HG02884 (cell line): ENCODE results near the gene RFC2.

Source experiments
- ATAC-seq: cut with Tn5 transposase; IDR thresholded peaks from one replicate; pipeline ENCODE4 v1.9.1; 2021; ENCODE audit warnings: mild to moderate bottlenecking, moderate library complexity; ENCODE audit not compliant: unreplicated experiment

The RFC2 gene

GRCh38 chr7:74254129-74254857 lies at the start of gene RFC2:
RFC2 (minus strand) TSS chr7:74254399; CDS start chr7:74254383, 16 bp downstream.
- peak; percentile 88 for ATAC-seq

DNA sequence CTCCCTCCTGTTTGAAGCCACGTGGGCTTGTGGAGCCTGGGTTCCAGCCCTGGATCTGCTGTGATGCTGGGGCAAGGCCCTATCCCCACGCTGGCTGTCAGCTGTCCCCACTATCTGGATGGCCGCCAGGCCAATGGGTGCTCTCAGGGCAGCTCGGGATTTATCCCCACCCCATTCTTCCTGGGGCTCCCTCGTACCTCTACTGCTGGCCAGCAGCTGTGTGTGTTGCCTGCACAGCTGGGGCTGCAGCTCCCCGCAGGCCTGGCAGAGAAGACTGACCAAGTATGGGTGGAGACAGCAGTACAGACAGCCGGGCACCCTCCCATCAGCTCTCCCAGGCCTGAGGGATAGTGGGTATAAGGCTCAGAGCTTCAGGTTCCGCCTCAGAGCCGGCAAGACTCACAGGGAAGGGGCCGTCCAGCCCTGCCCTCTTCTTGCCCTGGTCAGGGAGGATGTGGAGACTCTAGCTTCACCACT lies 48.6 kb upstream of the RFC2 start:
- no peak for ATAC-seq

GRCh38 chr7:74300926-74301325 lies 46.7 kb upstream of the RFC2 start:
- ATAC-seq, result no peak

DNA sequence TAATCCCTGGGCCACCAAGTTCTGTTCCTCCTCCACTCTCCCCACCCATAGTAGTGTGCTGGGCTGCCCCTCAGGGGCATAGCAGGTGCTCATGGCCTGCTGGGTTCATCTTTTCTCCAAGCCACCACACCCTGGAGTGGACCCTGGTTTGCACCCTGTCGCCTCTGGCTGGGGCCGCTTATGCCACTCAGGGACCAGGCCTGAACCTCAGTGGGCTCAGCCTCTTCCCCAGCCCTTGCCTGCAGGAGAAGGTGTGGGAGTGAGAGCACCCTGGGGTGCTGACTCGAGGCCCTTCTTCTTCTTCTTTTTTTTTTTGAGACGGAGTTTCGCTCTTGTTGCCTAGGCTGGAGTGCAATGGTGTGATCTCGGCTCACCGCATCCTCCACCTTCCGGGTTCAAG lies 45.2 kb upstream of the RFC2 start:
- ATAC-seq, result no peak

GRCh38 chr7:74297516-74298233 lies 43.5 kb upstream of the RFC2 start:
- ATAC-seq, result no peak

- no peak for ATAC-seq
These were observed 40.2 kb upstream of the RFC2 start for GRCh38 chr7:74294191-74294998.

GRCh38 chr7:74293577-74293908 lies 39.3 kb upstream of the RFC2 start:
- ATAC-seq, result no peak

DNA sequence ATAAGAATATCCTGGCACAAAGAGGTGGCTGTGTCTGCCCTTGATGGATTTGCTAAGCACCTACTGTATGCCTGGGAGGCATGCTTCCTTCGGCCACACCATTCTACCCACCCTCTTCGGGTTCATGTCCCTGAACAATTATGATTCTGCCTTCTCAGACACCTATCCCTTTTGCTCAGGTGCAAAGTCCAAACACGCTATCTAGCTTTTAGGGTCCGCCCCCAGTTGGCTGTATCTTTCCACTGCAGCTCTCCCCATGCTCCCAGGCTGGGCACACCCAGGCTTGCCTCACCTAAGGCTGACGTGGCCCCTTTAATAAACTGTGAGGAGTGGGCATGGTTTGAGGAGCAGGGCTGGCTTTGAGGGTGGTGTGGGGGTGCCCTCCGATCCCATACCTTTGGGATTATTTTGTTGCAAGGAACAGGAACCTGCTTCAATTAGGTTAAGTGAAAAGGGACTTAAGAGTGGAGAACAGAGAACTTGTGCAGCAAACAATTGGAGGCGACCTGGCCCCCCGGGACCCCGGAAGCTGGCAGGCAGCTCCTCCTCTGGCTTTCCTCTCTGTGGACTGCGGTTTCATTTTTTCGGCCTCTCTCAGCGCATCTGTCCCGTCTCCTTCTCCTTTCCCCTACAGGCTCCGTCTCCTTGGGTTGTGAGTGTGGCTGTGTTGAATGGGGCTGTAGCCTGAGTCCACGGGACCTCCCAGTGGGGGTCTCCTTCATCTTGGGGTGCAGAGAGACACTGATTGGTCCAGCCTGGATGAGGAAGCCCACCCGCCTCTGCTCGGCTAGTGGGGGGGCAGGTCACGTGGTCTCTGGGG lies 38.8 kb upstream of the RFC2 start:
- no peak for ATAC-seq

DNA sequence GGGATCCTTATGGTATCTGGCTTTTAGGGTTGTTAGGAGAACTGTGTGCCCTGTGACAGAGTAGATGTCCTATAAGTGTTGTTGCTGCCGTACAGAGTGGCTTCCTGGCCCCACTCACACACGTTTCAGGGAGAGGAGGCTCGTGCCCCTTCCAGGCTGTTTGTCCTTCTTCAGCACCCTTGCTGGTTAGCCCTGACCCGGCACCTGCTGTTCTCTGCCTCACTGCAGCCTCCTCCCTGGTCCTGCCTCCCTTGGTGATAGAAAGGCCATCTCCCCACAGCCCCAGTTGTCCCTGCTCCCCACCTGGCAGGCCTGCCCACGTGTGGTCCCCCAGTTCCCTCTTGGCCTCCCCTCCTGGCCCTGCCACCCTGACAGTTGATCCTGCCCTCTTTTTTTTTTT lies 37.3 kb upstream of the RFC2 start:
- ATAC-seq, result no peak

DNA sequence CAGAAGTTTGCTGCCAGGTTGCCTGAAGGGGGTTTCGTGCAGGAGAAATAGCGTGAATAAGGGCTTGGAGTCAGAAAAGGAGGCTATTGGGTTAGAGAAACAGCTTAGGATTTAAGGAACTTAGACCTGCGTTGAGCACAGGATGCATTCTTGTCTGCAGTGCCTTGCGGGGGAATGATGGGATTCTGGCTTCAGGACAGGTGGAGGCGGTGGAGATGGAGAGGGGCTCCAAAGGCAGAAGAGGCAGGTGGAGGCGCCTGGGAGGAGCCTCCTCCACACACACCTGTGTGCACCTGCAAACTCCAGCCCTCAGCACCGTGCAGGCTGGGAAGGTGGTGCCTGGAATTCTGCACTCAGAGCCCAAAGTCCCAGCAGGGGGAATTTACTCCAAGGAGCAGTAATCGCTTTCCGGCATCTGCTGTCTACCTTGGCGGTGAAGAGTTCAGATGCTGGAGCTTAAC lies 36.8 kb upstream of the RFC2 start:
- ATAC-seq, result no peak

GRCh38 chr7:74290553-74290950 lies 36.4 kb upstream of the RFC2 start:
- ATAC-seq, result no peak

DNA sequence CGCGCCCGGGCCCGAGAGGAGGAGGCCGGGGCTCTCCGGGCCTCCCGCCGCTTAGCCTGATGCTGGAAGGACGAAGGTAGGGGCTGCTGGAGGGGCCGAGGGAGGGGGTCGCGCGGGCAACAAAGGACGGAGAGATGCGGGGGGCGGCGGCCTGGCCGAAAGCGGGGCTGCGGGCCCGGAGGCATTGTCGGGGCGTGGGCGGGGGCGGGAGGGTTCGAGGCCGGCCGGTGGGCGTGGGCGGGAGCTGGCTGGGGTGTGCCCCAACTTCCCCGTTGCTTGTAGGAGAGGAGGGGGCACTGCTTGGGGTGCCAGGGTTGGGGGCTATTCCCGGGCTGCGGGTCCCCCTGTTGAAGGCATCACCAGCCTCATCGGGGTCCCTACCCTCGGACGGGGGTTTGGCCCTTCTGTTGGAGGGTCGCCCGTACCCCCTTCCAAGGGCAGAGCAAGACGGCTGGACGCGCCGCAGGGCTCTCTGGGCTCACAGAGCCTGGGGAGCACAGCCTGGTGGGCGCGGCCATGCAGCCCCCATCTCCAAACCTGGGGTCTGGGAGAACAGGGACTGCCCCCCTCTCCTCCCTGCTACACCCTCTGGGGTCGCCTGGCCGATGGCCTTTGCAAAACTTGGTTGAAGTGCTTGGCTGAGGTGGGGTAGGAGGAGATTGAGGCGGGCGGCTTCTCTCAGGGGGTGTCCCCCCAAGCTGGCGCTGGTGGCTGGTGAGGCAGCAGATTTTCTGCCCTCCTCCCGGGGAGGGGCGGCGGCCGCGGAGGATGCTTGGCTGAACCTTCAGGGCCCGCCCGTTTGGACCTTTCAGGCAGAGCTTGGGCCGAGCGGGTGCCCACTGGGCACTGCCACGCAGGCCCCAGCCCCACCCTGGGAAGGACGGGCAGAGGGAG lies 35.7 kb upstream of the RFC2 start:
- ATAC-seq, result no peak

DNA sequence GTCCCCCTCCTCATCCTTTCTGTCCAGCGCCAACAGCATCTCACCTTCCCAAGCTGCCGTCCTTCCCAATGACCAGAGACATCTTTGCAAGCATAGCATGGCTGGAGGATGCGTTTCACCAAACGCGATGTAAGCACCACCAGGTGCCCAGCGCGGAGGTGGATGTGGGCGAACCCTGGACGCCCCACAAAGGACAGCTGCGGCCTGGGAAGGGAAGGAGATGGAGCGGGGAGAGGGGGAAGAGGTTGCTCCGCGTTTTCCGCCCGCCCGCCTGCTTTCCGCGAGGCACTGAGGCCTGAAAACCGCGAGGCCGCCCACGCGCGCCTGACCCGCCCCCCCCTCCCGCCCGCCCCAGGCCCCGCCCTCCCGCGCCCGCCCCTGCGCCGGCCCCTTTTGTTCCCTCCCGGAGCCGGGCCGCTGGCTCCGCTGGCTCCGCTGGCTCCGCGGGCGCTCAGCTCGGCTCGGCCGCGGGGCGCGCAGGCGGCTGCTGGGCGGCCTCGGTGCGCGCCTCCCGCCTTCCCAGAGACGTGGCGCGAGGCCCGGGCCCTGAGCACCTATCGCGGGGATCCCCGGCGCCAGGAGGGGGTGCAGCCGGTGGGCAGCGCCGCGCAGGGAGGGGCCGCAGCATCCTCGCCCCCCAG lies 34.9 kb upstream of the RFC2 start, which contains the start of gene CLIP2:
Gene CLIP2, plus strand, starts transcription at position 390 of the 641 bp plus-strand sequence. CDS start 28,140 bp downstream, outside the sequence.
- ATAC-seq, result no peak

DNA sequence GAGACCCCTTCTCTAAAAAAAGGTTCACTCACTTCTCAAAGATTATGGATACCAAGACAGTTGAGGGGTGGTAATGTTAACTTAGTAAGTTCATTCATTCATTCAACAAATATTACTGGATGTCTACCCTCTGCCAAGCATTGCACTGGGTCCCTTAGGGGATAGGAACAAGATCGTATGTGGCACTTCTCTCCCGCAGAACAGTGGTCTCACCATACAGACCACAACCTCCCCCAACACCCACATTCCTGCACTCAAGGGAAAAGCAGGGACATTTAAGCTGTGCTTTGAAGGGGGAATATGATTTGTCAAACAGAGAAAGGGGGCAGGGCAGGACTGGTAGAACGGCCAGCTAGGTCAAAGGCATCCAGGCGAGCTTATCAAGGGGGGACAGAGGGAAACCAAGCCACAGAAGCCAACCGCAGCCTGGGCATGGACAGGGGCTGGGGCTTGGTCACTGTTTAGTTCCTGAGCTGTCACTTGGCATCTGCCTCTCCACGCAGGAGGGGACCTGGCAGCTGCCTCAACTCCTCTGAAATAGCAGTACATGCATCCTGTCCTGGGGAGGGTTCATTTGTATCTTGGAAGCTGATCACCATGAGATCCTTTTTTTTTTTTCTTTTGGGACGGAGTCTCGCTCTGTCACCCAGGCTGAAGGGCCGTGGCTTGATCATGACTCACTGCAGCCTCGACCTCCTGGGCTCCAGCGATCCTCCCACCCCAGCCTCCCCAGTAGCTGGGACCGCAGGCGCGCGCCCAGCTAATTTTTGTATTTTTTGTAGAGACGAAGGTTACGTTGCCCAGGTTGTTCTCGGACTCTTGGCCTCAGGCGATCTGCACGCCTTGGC lies 34.1 kb upstream of the RFC2 start:
- no peak for ATAC-seq

GRCh38 chr7:74287303-74288033 lies 33.3 kb upstream of the RFC2 start:
- ATAC-seq, result no peak

DNA sequence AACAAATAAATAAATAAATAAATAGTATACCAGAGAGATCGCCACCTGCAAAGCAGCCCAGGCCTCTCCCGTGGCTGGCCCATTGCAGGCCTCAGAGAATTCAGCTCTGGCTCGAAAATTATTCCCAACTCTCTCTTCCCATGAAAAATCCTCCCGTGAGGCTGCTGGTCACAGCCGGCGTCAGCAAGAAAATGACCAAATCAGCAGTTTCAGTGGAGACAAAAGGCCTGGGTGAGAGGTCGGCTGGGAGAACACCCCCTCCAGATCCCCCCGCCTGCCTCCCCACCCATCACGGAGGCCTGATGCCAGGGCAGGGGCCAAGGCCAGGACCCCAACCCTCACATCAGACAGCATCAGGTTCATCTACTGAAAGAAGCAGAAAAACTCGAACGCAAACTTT lies 31.9 kb upstream of the RFC2 start:
- no peak for ATAC-seq

DNA sequence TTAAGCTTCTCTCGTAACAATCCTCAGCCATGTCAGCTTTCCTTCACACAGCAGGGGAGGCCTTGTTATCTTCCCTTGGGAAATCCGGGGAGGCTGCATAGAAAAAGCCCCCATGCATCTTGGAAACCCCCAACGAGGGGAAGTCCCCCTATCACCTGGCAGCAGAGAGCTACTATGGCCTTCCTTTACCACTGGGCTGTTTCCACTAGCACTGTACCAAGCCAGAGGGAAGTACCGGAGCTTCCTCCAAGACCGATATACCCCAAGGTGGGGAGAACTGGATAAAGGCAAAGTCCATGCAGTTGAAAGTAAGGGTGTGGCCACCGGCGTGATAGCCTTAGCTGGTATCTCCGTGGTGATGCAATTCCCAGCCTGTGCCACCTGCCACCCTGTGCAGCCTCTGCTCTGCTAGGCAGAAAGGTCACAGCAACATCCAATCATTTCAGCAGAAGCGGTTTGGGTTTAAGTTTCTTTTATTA lies 30.6 kb upstream of the RFC2 start:
- ATAC-seq, result no peak
